ENCODE results near the gene SLC6A6.
A peak's percentile ranks its signal among the peaks of the same experiment; 100 is the strongest.
"Not testable (repeated sequence)": the region's sequence is repeated elsewhere in the genome, so short reads cannot be mapped to it uniquely, and the experiment has no call there.

The SLC6A6 gene

DNA sequence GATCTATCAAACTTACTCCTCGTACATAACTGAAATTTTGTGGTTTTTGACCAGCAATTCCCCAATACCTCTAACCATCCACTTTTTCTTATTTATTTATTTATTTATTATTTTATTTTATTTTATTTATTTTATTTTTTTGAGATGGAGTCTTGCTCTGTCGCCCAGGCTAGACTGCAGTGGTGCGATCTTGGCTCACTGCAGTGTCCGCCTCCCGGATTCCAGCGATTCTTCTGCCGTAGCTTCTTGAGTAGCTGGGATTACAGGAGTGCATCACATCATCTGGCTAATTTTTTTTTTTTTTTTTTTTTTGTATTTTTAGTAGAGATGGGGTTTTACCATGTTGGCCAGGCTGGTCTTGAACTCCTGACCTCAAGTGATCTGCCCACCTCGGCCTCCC, 35.3 kb downstream of the SLC6A6 start:
- DNase-seq (ENCODE audit: low spot score), result not testable (repeated sequence)

DNA sequence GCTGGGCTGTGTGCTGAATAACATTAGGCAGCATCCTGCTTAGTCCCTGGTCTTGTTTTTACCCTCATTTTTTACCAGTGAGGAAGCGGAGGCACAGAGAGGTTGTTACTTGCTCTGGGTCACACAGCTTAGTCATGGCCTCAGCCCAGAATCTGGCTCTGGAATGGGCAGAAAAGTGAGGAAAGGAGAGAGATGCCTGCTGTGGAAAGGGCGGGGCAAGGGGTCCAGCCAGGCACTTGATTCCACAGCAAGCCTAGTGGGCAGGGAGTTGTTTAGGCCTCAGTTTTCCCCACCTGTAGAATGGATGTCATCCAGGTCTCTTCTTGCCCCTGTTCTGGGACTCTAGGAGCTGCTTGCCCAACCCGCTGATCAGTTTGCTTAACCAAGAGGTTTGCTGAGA, 35.9 kb downstream of the SLC6A6 start:
- DNase-seq (ENCODE audit: low spot score), result no peak

DNA sequence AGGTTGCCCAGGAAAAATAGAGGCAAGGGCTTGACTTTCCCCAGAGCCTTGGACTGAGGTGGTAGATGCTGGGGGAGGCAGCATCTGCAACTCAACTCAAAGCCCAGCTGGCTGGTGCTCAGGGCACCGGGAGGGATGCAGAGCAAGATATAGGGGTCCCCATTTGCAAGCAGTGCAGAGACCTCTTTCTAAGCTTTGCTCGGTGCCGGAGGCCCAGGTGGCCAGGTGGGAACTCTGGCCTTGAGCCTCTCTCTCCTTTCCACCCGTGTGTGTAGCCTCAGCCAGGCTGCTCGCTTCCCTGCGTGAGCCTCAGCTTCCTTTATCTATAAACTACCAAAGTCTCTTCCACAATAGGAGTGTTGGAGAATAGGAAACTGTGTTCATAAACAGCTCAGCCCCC, 36.5 kb downstream of the SLC6A6 start:
- DNase-seq (ENCODE audit: low spot score), result no peak

DNA sequence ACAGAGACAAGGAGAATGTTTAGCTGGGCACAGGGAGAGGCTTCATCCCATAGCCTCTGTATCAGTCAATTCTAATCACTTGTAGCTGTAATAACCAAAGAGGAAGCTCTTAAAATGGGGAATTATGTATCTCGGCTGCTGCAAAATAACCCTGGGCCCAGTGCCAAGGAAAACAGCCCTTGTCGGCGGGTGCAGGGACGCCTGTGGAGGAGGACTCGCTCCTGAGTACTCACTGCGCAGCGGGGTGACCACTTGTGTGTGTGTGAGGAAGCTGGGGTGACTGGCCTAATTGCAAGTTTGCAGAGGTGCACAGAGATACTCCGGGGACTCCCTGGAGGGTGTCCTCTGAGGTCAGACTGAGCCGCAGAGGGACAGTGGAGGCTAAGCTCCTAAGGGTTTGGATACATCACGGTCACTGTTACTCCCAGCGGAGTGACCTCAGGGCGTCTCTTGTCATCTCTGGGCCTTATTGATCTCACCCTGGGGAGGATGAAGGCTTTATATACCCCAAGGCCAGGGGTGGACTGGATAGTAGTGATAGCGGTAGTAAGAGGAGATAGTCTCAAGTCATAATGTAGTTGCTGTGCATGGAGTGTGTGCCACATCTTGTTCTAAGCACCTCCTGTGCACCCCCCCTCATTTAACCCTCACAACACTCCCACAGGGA, 37.2 kb downstream of the SLC6A6 start:
- DNase-seq (ENCODE audit: low spot score), result no peak

DNA sequence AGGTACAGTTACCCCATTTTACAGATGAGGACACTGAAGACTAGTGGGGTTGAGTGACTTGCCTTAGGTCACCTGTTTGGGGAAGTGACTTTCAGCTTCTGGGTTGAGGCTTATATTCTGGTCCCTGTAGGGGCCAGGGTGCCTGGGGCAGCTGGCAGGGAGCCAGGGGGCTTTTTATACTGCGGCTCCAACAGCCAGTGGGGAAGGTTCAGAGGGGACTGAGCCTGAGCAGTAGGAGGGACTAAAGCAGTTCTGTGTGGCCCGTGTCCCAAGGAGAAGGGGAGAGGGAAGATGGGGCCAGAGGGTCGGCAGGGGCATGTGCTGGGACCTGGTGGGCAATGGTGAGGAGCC, 37.7 kb downstream of the SLC6A6 start:
- DNase-seq (ENCODE audit: low spot score), result no peak

DNA sequence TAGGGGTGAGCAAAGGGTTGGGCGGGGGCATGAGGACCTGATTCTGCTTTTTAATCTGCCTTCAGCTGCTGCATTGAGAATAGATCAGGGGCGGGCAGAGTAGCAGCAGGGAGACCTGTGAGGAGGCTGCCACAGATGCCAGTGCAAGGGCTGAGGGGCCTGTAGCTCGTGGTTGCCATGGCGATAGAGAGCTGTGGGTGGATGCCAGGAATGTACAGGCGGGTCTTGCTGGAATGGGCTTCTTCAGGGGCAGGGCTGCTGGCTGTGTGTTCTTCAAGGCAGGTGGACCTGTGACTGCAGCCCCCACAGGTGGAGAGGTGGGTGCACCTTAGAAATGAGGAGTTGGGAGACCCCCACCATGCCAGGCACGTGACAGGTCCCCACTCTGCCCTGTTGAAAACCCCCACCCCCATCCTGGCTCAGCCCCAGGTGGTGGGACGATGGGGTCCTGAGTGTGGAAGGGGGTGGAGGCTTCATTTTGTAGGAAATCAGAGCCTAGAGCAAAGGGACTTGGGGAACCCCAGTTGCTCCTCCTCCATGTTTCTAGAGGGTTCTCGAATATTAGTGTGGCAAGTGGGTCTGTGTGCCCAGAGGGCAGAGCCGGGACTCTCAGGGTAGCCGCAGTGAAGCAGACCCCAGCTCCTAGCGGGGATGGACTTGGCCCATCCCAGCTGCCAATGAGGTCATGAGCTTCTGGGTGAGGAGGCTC, 38.3 kb downstream of the SLC6A6 start:
- peak; percentile 48 for DNase-seq (ENCODE audit: low spot score)

DNA sequence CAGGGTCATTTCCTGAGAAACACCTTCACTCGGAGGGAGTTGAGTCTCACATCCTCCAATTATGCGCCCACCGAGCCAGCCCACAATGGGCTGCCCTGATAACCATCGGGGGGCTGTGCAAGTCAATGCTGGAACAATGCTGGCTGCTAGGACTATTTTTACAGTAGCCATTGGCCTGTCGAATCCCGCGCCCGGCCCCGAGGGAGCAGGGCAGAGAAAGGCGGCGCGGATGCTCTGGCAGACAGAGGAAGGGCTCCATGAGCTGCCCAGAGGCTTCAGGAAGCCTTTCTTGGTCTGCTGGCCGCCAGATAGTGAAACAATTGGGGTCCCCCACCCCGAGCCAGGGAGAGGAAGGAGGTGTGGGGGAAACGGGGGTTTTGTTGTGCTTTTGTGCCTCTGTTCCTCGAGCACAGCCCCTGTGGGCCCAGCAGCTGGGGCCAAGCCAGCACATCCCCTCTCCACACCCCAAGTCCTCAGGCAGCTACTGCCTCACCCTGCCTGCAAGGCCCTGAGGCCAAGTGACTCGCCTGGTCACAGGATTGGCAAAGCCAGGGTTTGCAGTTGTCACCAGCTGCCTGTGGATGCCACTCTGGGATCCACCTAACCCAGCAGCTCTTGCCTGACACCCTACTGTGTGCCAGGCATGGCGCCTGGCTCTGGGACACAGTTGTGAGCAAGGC, 39.0 kb downstream of the SLC6A6 start:
- peak; percentile 35 for DNase-seq (ENCODE audit: low spot score)

DNA sequence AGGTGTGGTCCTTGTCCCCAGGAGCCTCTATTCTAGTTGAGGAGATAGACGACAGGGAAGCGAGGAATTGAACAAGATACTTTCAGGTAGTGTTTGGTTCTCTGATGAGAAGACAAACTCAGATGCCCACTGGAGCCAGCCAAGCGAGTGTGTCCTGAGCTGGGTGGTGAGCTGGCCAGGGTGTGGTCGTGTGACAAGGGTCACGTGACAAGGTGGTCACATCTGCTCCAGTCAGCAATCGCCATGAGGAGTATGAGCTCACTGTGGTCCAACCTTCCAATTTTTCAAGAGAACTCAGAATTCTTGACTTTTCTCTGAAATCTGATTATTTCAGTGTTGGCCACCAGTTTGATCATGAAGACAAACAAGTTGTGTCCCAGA, 39.5 kb downstream of the SLC6A6 start:
- no peak for DNase-seq (ENCODE audit: low spot score)

DNA sequence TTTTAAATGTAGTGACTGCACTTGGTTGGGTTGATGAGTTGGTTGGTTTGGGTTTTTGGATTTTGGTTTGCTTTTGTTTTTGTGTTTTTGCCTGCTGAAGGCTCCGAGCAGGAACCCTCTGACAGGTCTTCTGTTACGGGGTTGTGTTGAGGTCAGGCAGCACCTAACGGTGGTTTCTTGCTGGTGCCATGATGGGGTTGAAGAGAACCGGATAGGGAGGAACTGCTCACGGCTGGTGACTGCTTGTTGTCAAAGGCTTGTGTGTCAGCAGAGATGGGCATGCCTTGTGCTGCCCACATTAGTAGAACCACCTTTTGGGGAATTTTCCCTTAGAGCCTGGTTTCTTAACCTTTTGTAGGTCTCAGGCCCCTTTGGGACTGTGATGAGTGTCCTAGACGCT, 42.0 kb downstream of the SLC6A6 start:
- no peak for DNase-seq (ENCODE audit: low spot score)

DNA sequence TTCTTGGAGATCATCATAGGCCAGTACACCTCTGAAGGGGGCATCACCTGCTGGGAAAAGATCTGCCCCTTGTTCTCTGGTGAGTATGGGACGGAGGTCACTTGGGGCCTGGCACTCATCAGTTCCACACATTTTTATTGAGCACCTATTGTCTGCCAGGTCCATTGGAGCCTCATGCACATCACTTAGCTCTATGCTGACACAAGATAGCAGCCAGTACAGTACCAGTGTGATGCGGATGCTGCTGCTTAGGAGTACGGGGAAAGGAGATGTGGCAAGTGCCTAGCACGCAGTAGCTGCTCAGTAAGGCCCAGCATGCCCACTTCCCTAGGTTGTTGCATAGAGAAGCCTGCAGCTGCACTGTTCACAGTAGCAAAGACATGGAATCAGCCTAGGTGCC, 43.4 kb downstream of the SLC6A6 start:
- DNase-seq (ENCODE audit: low spot score), result no peak

DNA sequence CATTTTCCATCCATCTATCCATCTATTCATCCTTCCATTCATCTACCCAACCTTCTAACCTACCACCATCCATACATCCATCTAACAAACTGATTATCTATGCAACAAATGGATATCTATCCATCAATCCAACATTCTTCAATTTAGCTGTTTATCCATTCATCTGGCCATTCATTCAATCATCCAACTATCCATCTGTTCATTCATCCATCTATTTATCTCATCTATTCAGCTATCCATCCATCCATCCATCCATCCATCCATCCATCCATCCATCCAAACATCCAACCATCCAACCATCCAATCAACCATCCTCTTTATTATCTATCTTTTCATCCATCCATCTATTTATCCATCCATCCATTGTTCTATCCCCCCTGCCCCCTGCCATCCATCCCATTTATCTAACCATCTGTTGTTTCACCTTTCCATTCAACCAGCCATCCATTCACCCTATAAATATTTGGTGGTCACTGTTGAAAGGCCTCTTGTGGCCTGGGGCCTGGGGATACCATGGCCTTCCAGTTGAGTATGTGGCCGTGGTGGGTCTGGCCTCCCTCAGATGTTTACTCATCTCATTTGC, 44.7 kb downstream of the SLC6A6 start:
- no peak for DNase-seq (ENCODE audit: low spot score)

DNA sequence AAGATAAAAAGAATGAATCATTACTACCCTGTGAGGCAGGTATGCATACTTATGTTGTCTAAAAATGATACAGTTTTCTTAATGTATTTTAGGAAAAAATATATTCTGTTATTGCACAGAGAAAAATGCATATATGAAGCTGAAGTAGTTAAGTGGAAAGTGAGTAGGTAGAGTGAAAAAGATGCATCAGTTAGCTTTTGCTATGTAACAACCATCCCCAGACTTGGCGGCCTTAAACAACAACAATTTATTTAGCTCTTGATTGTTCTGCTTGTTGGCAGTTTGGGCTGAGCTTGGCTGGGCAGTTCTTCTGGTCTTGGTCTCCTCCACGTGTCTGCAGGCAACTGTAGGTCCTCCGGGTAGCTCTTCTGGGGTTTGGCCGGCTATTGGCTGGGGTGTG, 45.7 kb downstream of the SLC6A6 start:
- no peak for DNase-seq (ENCODE audit: low spot score)

DNA sequence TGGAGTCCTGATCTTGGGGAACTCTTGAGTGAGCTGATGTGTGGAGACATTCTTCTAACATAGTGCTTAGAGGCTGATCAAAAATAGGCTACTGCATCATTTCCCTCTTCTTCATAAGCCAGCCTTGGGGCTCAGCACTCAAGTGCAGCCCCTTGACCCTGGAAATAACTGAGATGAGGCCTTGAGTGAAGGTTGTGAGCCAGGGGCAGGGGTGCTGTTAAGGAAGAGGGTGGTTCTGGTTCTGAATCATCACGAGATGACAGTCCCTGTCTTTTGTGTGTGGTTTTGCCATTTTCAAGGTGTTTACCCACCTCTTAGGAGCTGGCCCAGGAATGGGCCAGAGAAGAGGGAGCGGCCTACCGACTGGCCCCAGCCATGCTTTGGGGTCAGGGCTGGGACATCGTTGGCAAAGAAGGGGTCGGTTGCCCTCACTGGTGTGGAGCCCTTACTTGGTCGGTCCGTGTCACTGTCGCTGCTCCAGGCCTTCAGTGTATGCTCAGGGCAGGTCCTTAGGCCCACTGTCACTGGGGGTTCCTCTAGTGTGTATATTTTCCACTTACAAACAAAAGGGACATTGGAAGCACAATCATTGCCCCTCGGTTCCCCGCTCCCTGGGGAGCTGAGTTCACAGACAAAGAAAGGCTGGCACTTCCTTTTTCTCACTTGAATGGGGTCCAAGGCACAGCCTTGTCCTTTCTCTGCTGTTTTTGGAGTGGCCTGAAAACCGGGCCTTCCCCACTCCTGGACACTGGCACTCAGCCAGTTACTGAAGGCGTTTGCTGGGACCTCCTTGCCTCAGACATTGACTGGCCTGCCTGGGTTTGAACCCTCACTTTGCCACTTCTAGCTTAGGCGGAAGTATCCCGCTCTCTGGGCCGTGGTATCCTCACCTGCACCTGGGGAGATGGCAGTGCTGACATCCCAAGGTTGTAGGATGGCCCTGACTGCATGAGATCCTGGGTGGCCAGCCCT, 46.6 kb downstream of the SLC6A6 start:
- no peak for DNase-seq (ENCODE audit: low spot score)

DNA sequence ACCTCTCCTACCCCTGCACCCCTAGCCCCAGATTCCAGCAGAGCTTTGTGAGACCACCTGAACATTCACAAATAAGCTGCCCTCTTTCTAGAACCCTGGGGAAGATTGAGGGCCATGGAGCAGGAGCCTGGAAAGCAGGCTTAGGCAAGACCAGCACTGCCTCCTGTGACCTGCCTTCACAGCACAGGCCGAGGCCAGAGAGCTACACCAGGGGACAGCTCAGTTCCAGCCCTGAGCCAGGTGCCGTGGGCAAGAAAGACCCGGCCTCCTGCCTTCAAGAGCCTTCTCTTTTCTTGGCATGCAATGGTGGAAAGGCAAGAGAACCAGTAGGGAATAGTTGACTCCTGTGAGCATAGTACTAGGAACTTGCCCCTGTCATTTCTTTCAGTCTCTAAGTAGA, 48.1 kb downstream of the SLC6A6 start:
- DNase-seq (ENCODE audit: low spot score), result no peak

DNA sequence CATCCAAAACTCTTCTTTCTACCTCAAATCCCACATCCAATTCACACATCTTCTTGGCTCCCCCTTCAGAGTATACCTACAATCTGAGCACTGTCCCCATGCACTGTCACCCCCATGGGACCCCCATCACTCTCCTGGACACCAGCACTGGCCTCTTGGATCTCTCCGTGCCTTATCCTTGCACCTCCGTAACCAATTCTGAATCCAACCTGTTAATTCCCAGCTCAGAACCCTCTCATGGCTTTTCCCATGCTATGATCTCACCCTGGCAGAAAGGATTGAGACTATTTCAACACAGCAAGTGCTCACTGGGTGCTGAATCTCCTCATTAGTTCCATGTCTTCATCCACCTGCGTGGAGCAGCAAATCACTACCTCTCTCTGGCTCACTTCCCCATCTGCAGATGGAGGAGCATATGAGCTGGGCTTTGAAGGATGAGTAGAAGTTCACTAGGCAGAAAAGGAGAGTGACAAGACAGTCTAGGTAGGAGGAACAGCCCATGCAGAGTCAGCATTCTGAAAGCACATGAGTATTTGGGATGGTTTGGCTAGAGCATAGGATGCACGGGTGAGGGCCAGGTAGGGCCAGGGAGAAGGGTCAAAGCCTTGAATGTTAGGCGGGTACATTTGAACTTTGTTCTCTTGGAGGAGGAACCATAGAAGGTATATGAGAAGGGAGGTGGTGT, 48.7 kb downstream of the SLC6A6 start:
- no peak for DNase-seq (ENCODE audit: low spot score)

DNA sequence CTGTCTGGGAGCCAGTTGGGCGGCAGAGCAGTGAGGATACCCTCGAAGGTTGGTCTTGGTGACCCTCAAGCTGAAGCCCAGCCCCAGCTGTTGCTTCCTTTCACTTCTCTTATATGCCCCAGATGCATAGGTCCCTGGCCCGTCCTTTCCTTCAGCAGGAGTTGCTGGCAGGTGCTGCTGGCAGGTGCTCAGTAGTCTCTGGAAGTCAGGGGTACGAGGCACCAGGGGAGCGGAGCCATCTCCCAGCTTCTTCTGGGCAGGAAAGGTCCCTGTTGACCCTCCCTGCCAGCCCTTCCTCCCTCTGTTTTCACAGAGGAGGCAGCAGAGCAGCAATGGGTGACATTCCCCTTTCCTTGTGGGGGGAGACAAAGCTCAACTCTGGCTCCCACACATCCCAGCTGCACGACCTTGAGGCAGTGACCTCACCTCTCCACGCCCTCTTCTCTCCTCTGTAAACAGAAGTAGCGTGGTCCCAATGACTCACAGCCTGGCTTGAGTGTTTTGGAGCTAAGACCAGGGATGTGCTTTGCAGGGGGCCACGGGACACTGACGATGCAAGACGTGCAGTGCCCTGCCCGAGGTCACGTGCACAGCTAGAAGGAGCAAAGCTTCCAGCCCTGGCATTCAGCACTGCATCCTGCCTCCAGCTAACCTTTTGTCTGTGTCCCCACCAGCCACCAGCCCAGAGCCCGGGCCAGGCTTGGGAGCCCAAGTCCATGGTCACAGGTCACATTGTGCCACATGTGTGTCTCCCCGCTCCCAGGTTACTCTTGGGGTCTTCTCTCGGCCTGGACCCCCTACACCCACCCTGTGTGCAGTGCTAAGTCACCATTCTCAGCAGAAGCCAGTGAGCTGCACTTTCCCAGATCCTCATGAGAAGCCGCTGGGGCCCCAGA, 49.7 kb downstream of the SLC6A6 start:
- peak; percentile 89 for DNase-seq (ENCODE audit: low spot score)

DNA sequence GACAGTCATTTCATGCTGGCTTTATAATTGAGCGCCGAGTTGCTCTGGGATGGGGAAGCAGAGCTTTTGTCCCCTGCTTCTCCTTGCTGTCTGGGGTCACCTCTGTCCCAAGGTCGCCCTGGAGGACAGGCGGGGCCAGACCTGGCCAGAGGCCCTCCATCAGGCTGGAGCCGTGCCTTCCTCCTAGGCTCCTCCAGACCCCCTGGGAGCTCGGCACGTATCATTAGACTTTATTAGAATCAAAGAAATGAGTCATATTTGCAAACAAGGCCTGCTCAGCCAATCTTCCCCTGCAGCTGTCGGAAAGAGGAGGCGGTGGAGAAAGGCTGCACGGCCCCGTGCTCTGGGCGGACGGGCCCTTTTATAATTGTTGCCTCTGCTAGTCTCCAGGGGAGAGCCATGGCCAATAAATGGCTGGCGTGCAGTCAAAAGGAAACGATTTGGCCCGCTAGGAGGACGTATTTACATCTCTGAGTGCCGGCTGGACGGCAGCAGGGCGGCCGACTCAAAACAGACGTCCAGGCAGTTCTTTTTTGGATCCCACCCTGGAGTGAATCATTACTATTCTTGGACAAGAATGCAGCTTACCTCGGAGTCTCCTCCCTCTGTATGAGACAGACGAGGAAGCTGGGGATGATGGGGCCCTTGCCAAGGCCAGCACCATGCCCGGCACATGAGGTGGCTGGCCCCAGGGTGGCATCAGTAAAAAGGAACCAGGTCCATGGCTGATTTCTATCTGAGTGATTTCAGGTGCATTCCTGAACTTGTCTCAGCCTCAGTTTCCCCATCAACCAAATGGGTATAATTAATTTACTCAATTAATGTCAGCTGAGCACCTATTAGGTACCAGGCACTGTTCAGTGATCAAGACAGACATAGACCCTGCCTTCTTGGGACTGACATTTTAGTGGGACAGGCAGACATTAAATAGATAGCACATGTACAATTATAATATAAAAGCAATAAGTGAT, 50.6 kb downstream of the SLC6A6 start:
- DNase-seq (ENCODE audit: low spot score), result peak; percentile 95

DNA sequence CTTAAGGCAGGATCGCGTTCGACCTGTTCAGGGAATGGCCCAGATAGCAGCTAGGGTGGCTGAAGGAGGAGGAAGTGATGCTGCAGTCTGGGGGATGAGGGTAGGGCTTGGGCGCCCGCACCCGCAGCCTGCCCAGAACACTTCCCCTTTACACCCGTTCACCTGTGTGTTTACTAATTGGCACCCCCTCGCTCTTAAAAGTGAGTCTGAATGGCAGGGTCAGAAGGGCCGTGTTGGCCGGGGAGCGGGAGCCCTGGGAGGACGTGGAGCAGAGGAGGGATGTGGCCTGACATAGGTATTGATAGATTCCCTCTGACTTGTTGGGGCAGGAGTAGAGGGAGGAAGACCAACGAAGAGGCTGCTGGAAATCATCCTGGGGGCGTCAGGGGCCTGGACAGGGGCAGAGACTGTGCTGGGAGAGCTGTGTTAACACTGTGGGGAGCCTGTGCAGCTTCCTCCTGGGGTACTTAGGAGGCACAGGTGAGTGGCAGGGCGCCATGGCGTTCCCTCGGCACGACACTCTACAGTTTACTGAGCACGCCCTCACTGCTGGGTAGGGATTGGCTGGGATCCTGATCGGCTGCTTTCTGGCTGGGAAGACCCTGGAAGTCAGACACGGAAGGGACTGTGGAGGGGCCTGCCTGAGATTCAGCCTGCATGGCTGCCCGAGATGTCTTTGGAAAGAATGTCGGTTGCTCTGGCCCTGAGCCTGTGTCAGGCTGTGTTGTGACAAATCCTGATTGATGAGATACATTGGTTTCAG, 51.7 kb downstream of the SLC6A6 start:
- DNase-seq (ENCODE audit: low spot score), result no peak

Data from kidney tubule cell (primary cell).